Measurements from ENCODE around the gene FKTN. TPM values are rescaled to one million over a fixed set of nuclear protein-coding genes. Genes with fewer than 3 reads are reported as not detected.

The FKTN gene
- total and polyA plus RNA-seq, 9 of the 15 experiments (the other 6 are each of a cell fraction or from before 2014, with no cell fraction given), result 5.4 to 16.3 (median 10.4) TPM

- 65% methylated on average over 1 of the region's 1 CpG for WGBS (ENCODE audit: insufficient coverage, low coverage, missing lambda C conversion rate)
- TF ChIP-seq MCM7 (IDR thresholded peaks at IDR 0.05) (no peak), ZNF316 (IDR thresholded peaks at IDR 0.05) (no peak), PURB (CRISPR knock-in tag; IDR thresholded peaks at IDR 0.05; ENCODE audit: low read depth) (no peak), GABPB2 (CRISPR knock-in tag; conservative IDR thresholded peaks at IDR 0.05) (no peak), ZNF830 (CRISPR knock-in tag; IDR thresholded peaks at IDR 0.05) (no peak), ZNF764 (CRISPR knock-in tag; IDR thresholded peaks at IDR 0.05; ENCODE audit: low read depth) (no peak), RFX5 (IDR thresholded peaks at IDR 0.05; ENCODE audit: low read depth, low read length) (no peak), POLR2H (tag; IDR thresholded peaks at IDR 0.05; ENCODE audit: low read depth) (no peak), VEZF1 (CRISPR knock-in tag; IDR thresholded peaks at IDR 0.05) (no peak), XRCC5 (IDR thresholded peaks at IDR 0.05; ENCODE audit: low read depth, low read length) (no peak), TAF7 (tag; IDR thresholded peaks at IDR 0.05) (no peak)
- TF ChIP-seq, protein P1, sequence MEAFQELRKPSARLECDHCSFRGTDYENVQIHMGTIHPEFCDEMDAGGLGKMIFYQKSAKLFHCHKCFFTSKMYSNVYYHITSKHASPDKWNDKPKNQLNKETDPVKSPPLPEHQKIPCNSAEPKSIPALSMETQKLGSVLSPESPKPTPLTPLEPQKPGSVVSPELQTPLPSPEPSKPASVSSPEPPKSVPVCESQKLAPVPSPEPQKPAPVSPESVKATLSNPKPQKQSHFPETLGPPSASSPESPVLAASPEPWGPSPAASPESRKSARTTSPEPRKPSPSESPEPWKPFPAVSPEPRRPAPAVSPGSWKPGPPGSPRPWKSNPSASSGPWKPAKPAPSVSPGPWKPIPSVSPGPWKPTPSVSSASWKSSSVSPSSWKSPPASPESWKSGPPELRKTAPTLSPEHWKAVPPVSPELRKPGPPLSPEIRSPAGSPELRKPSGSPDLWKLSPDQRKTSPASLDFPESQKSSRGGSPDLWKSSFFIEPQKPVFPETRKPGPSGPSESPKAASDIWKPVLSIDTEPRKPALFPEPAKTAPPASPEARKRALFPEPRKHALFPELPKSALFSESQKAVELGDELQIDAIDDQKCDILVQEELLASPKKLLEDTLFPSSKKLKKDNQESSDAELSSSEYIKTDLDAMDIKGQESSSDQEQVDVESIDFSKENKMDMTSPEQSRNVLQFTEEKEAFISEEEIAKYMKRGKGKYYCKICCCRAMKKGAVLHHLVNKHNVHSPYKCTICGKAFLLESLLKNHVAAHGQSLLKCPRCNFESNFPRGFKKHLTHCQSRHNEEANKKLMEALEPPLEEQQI (IDR thresholded peaks at IDR 0.05), result no peak
- TF ChIP-seq, protein P2, sequence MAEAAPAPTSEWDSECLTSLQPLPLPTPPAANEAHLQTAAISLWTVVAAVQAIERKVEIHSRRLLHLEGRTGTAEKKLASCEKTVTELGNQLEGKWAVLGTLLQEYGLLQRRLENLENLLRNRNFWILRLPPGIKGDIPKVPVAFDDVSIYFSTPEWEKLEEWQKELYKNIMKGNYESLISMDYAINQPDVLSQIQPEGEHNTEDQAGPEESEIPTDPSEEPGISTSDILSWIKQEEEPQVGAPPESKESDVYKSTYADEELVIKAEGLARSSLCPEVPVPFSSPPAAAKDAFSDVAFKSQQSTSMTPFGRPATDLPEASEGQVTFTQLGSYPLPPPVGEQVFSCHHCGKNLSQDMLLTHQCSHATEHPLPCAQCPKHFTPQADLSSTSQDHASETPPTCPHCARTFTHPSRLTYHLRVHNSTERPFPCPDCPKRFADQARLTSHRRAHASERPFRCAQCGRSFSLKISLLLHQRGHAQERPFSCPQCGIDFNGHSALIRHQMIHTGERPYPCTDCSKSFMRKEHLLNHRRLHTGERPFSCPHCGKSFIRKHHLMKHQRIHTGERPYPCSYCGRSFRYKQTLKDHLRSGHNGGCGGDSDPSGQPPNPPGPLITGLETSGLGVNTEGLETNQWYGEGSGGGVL (CRISPR knock-in tag; IDR thresholded peaks at IDR 0.05), result no peak
- TF ChIP-seq, protein P3, sequence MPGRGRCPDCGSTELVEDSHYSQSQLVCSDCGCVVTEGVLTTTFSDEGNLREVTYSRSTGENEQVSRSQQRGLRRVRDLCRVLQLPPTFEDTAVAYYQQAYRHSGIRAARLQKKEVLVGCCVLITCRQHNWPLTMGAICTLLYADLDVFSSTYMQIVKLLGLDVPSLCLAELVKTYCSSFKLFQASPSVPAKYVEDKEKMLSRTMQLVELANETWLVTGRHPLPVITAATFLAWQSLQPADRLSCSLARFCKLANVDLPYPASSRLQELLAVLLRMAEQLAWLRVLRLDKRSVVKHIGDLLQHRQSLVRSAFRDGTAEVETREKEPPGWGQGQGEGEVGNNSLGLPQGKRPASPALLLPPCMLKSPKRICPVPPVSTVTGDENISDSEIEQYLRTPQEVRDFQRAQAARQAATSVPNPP (IDR thresholded peaks at IDR 0.05; ENCODE audit: borderline replicate concordance, insufficient read depth, insufficient read length), result no peak
Observed at GRCh38 chr9:105683688-105684275, 125.9 kb downstream of the FKTN start.

More at GRCh38 chr9:105683688-105684275, 125.9 kb downstream of the FKTN start:
- no TSS peak for BruUV-seq (replicated peaks)
- Histone ChIP-seq H3K9me1 (ENCODE audit: control insufficient read depth, insufficient read depth, low read length) (no peaks in the 10 kb centered on the region), H3K9ac (ENCODE audit: insufficient read depth in 1 of 2, low read depth in 2 of 2, low read length in 2 of 2) (no peak overlapping the region), H3K36me3 (ENCODE audit: control insufficient read depth, insufficient read depth, low read length) (no peaks in the 10 kb centered on the region), H4K20me1 (replicated peaks; ENCODE audit: control insufficient read depth, insufficient read depth, low read length) (no peaks in the 10 kb centered on the region), H3K4me1 (replicated peaks in 1 of 2; ENCODE audit: control insufficient read depth in 2 of 2, insufficient read depth in 2 of 2, low read length in 2 of 2) (peaks cover 0 to 17% of the 10 kb centered on the region in 2 experiments; a peak in 2 of 5 replicates), H3K4me2 (ENCODE audit: insufficient read depth, low read length) (no peak overlapping the region), H3K4me3 (no peak overlapping the region), H2AFZ (ENCODE audit: low read depth, low read length) (no peak overlapping the region), H3K9me3 (replicated peaks; ENCODE audit: control insufficient read depth, insufficient read depth, low read depth, low read length) (no peaks in the 10 kb centered on the region), H3K27ac (ENCODE audit: extremely low read depth, low read depth, low read length) (no peak overlapping the region), H3K27me3 (ENCODE audit: control insufficient read depth in 2 of 2, insufficient read depth in 2 of 2, low read length in 2 of 2) (no peaks in the 10 kb centered on the region), H3K79me2 (ENCODE audit: control insufficient read depth, insufficient read depth, low read length) (no peaks in the 10 kb centered on the region)
- CTCF ChIA-PET (ENCODE audit: low intra/inter-chr PET ratio), result no interaction called here
- intact Hi-C loops (cut with micrococcal nuclease) (no loop called here), in situ Hi-C loops (cut with MboI) (no loop called here)
- ATAC-seq (no peak), FAIRE-seq (no peak), DNase-seq (ENCODE audit: extremely low read depth in 1 of 4, low spot score in 3 of 4) (no peak)
- POLR2A ChIA-PET, result interaction anchor here (0.6 to 1.9 kb wide), 2 partner anchors 10 to 720 kb away, joined by 3 to 4 read pairs; partner anchors contain the start of gene TMEM38B
